MCF 10A (cell line): ENCODE data around the gene DDX47. TPM values are rescaled to one million over a fixed set of nuclear protein-coding genes. Genes with fewer than 3 reads are reported as not detected.
"Not testable (repeated sequence)": the region's sequence is repeated elsewhere in the genome, so short reads cannot be mapped to it uniquely, and the experiment has no call there.

Experiments used
- BruUV-seq: library from RNA; stranded (reverse); fragments of 400-500 nt; replicated peaks from 2 replicates; lab custom pipeline; 2021; lab: Mats Ljungman, UMichigan
- CTCF ChIA-PET: fragments of 300-600 bp; sonication (Branson Sonifier 250); formaldehyde crosslinking; extraction: SDS; loops from one replicate; lab custom pipeline; 2021; ENCODE audit warnings: antibody characterized with exemption, inconsistent platforms; lab: Yijun Ruan, JAX
- POLR2A ChIA-PET: fragments of 300-600, 350-650 bp; sonication (Branson Sonifier 250); formaldehyde crosslinking; extraction: SDS; loops from one replicate; lab custom pipeline; 2020; ENCODE audit warnings: antibody characterized with exemption, inconsistent platforms; lab: Yijun Ruan, JAX
- DNase-seq: peaks from one replicate; pipeline ENCODE4 v3.0.0-alpha.2; 2018; ENCODE audit not compliant: unreplicated experiment
- H3K27ac Mint-ChIP-seq: one replicate; pipeline ENCODE4 v1.8.0; 2022; ENCODE audit warnings: mild to moderate bottlenecking, low read depth, mixed read lengths; ENCODE audit not compliant: unreplicated experiment
- H3K27me3 Mint-ChIP-seq: one replicate; pipeline ENCODE4 v1.8.0; 2022; ENCODE audit warnings: mixed read lengths; ENCODE audit not compliant: insufficient read depth, unreplicated experiment
- H3K36me3 Mint-ChIP-seq: one replicate; pipeline ENCODE4 v1.8.0; 2022; ENCODE audit warnings: mild to moderate bottlenecking, moderate library complexity, mixed read lengths; ENCODE audit not compliant: insufficient read depth, unreplicated experiment
- H3K4me1 Mint-ChIP-seq: one replicate; pipeline ENCODE4 v1.8.0; 2022; ENCODE audit warnings: mixed read lengths; ENCODE audit not compliant: insufficient read depth, unreplicated experiment
- H3K4me3 Mint-ChIP-seq: one replicate; pipeline ENCODE4 v1.8.0; 2022; ENCODE audit warnings: mild to moderate bottlenecking, moderate library complexity, mixed read lengths; ENCODE audit not compliant: unreplicated experiment
- H3K9me3 Mint-ChIP-seq: one replicate; pipeline ENCODE4 v1.8.0; 2022; ENCODE audit warnings: mixed read lengths; ENCODE audit not compliant: unreplicated experiment
- CTCF ChIP-seq: fragments of 200-600 bp; IDR thresholded peaks from one replicate; pipeline ENCODE4 v1.8.0; 2022; ENCODE audit warnings: antibody characterized with exemption, mild to moderate bottlenecking; ENCODE audit not compliant: unreplicated experiment
- intact Hi-C: fragments of 100-400 bp; cut with micrococcal nuclease; formaldehyde crosslinking; loops from 2 replicates; pipeline ENCODE4 v1.14.1; 2022
- total RNA-seq: library from RNA; stranded (reverse); gene quantifications from 2 replicates; pipeline ENCODE4 v1.2.3, GENCODE V29; 2022

Gene DDX47
- total RNA-seq, 1 experiment from 2014 or later, result 47.7 TPM

DNA sequence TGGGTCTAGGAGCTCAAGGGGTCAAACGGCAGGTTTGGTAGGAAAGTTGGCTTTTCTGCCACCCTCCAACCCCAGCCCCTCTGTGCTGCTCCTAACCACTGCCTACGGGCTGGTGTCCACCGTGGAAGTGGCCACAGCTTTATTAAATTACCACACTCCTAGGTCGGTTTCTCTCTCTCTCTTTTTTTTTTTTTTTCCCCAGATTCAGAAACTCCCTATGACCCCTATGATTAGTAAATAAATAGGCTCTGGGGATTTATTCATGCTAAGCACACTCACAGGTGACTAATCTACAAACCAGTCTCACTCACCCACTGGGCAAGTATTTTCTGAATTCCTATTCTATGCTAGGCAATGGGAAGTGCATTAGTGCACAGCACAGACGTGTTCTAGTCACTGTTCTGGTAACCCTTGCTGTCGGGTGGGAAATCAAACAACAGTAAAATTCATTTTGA is 8.7 kb upstream of the DDX47 start:
- ChIA-PET CTCF (interaction anchor here (0.7 to 5.2 kb wide), 7 partner anchors 8 to 445 kb away, joined by 4 to 62 read pairs (median 10); no protein-coding TSS in a partner anchor), POLR2A (interaction anchor here (0.7 to 4.2 kb wide), 15 partner anchors 9 to 542 kb away, joined by 3 to 41 read pairs (median 4); partner anchors contain the start of genes BORCS5, DDX47, GPRC5A and LRP6)
- peak; percentile 82 for DNase-seq
- peak overlapping the region; percentile 67 for H3K27ac Mint-ChIP-seq
- H3K27me3 Mint-ChIP-seq, result no peaks in the 10 kb centered on the region
- no TSS peak for BruUV-seq
- H3K36me3 Mint-ChIP-seq, result peaks cover 5% of the 10 kb centered on the region
- intact Hi-C loops, result no loop called here
- H3K9me3 Mint-ChIP-seq, result no peaks in the 10 kb centered on the region
- peak overlapping the region; percentile 24 for H3K4me3 Mint-ChIP-seq
- no peak for TF ChIP-seq CTCF
- H3K4me1 Mint-ChIP-seq, result peaks cover 55% of the 10 kb centered on the region

DNA sequence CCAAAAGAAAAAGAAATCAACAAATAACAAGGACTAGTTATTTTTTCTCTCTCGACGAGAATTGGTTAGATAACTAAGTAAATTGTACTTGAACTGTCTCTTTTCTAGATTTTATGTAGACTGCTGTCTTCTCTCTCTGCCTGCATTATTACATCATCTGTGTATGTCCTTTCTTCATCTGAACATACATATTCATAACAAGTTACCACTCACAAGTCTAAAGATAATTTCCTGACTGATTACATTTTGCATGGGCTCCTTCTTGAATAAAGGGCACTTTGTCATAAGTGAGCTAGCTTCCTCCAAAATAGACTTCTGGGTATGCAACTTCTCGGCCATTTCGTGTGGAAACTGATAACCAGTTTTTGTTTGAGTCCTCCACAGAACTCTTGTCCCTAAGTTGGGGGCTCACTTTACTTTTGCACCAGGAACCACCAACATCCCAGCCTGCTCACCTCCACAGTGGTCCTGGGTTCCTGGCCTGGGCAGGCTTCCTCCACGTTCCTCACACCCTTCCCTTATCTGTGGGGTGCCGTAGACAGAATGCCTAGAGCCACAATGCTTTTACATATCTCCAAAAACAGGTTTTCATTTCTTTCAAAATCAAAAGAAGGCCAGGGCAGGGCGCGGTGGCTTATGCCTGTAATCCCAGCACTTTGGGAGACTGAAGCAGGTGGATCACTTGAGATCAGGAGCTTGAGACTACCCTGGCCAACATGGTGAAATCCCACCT is 6.2 kb upstream of the DDX47 start:
- H3K27ac Mint-ChIP-seq, result no peak overlapping the region
- H3K36me3 Mint-ChIP-seq, result no peaks in the 10 kb centered on the region
- no TSS peak for BruUV-seq
- peaks cover 46% of the 10 kb centered on the region for H3K4me1 Mint-ChIP-seq
- CTCF ChIA-PET, result interaction anchor here (0.6 to 2.2 kb wide), 8 partner anchors 17 to 176 kb away, joined by 3 to 6 read pairs (median 3); no protein-coding TSS in a partner anchor
- DNase-seq, result no peak
- no peak overlapping the region for H3K4me3 Mint-ChIP-seq
- no peaks in the 10 kb centered on the region for H3K9me3 Mint-ChIP-seq
- TF ChIP-seq CTCF, result no peak
- POLR2A ChIA-PET, result interaction anchor here (1.2 to 1.6 kb wide), 2 partner anchors 12 to 60 kb away, joined by 3 to 6 read pairs; no protein-coding TSS in a partner anchor
- H3K27me3 Mint-ChIP-seq, result no peaks in the 10 kb centered on the region
- intact Hi-C loops, result no loop called here

- peaks cover 40% of the 10 kb centered on the region for H3K4me1 Mint-ChIP-seq
- H3K36me3 Mint-ChIP-seq, H3K27me3 Mint-ChIP-seq, BruUV-seq, POLR2A ChIA-PET, intact Hi-C loops, H3K4me3 Mint-ChIP-seq, H3K9me3 Mint-ChIP-seq, H3K27ac Mint-ChIP-seq, DNase-seq: not testable (repeated sequence)
- CTCF ChIA-PET, result interaction anchor here (0.6 to 1.6 kb wide), 4 partner anchors 18 to 85 kb away, joined by 3 read pairs; no protein-coding TSS in a partner anchor
Observed at GRCh38 chr12:12807517-12807903, 5.6 kb upstream of the DDX47 start.

GRCh38 chr12:12807970-12808702 is 5.0 kb upstream of the DDX47 start:
- intact Hi-C loops, result no loop called here
- ChIA-PET CTCF (interaction anchor here (0.6 to 1.3 kb wide), 4 partner anchors 19 to 92 kb away, joined by 3 to 4 read pairs (median 3); no protein-coding TSS in a partner anchor), POLR2A (interaction anchor here (0.7 kb wide), 1 partner anchor 27 kb away, joined by 3 read pairs; no protein-coding TSS in a partner anchor)
- peaks cover under 1% of the 10 kb centered on the region for H3K36me3 Mint-ChIP-seq
- no peaks in the 10 kb centered on the region for H3K9me3 Mint-ChIP-seq
- no peak overlapping the region for H3K4me3 Mint-ChIP-seq
- DNase-seq, result peak; percentile 14
- H3K4me1 Mint-ChIP-seq, result peaks cover 39% of the 10 kb centered on the region
- TF ChIP-seq CTCF, result no peak
- no peaks in the 10 kb centered on the region for H3K27me3 Mint-ChIP-seq
- BruUV-seq, result no TSS peak
- H3K27ac Mint-ChIP-seq, result peak overlapping the region; percentile 32
